Nephron (organoid): ENCODE results near the gene ABAT.

ENCODE experiments used
- H3K27ac Mint-ChIP-seq, 3 experiments: 2 replicates each; pipeline ENCODE4 v1.8.0; 2020; ENCODE audit warnings: mixed read lengths in 3 of 3, mild to moderate bottlenecking in 2 of 3, moderate library complexity in 1 of 3
- H3K27me3 Mint-ChIP-seq: 2 replicates; pipeline ENCODE4 v1.8.0; 2021; ENCODE audit warnings: low read depth, mild to moderate bottlenecking, moderate library complexity, mixed read lengths
- H3K36me3 Mint-ChIP-seq: 2 replicates; pipeline ENCODE4 v1.8.0; 2020; ENCODE audit warnings: low read depth, mixed read lengths
- H3K4me1 Mint-ChIP-seq: 2 replicates; pipeline ENCODE4 v1.8.0; 2020; ENCODE audit warnings: mixed read lengths
- H3K4me3 Mint-ChIP-seq, 3 experiments: 2 replicates each; pipeline ENCODE4 v1.8.0; 2020; ENCODE audit warnings: mild to moderate bottlenecking in 3 of 3, mixed read lengths in 3 of 3, moderate library complexity in 2 of 3
- H3K9me3 Mint-ChIP-seq: 2 replicates; pipeline ENCODE4 v1.8.0; 2020; ENCODE audit warnings: mixed read lengths
- CTCF ChIP-seq, 3 experiments: fragments of 200-600 bp; sonication (generic); IDR thresholded peaks; one replicate each; pipeline ENCODE4 v1.5.0; 2021; ENCODE audit warnings: antibody characterized with exemption in 3 of 3; ENCODE audit not compliant: unreplicated experiment in 3 of 3

The ABAT gene

GRCh38 chr16:8639694-8640093, 34.7 kb upstream of the ABAT start:
- Mint-ChIP-seq H3K4me3 (no peak overlapping the region), H3K4me1 (no peaks in the 10 kb centered on the region), H3K27ac (no peak overlapping the region), H3K36me3 (peaks cover 81% of the 10 kb centered on the region), H3K27me3 (no peaks in the 10 kb centered on the region), H3K9me3 (no peaks in the 10 kb centered on the region)
- TF ChIP-seq CTCF (IDR thresholded peaks at IDR 0.05; ENCODE audit: unreplicated experiment in 3 of 3): no peak

- Mint-ChIP-seq H3K27ac (no peak overlapping the region), H3K4me3 (no peak overlapping the region), H3K27me3 (no peaks in the 10 kb centered on the region), H3K4me1 (no peaks in the 10 kb centered on the region), H3K36me3 (peaks cover 80% of the 10 kb centered on the region), H3K9me3 (no peaks in the 10 kb centered on the region)
- no peak for TF ChIP-seq CTCF (IDR thresholded peaks at IDR 0.05; ENCODE audit: unreplicated experiment in 3 of 3)
Measured at GRCh38 chr16:8641671-8642070, 32.7 kb upstream of the ABAT start.

GRCh38 chr16:8642146-8642545, 32.3 kb upstream of the ABAT start:
- Mint-ChIP-seq H3K4me3 (no peak overlapping the region), H3K27me3 (no peaks in the 10 kb centered on the region), H3K4me1 (no peaks in the 10 kb centered on the region), H3K36me3 (peaks cover 81% of the 10 kb centered on the region), H3K27ac (no peak overlapping the region), H3K9me3 (no peaks in the 10 kb centered on the region)
- no peak for TF ChIP-seq CTCF (IDR thresholded peaks at IDR 0.05; ENCODE audit: unreplicated experiment in 3 of 3)

- Mint-ChIP-seq H3K4me3 (no peak overlapping the region), H3K27ac (peak overlapping the region; percentile 71 to 90 (median 76)), H3K4me1 (no peaks in the 10 kb centered on the region), H3K36me3 (peaks cover 82% of the 10 kb centered on the region), H3K27me3 (no peaks in the 10 kb centered on the region), H3K9me3 (no peaks in the 10 kb centered on the region)
- TF ChIP-seq CTCF (IDR thresholded peaks at IDR 0.05; ENCODE audit: unreplicated experiment in 3 of 3): no peak
Measured at GRCh38 chr16:8644211-8645140, 29.9 kb upstream of the ABAT start.

- Mint-ChIP-seq H3K36me3 (peaks cover 76% of the 10 kb centered on the region), H3K4me1 (no peaks in the 10 kb centered on the region), H3K9me3 (no peaks in the 10 kb centered on the region), H3K4me3 (no peak overlapping the region), H3K27me3 (no peaks in the 10 kb centered on the region), H3K27ac (peak overlapping the region; percentile 71 to 90 (median 76))
- TF ChIP-seq CTCF (IDR thresholded peaks at IDR 0.05; ENCODE audit: unreplicated experiment in 3 of 3): no peak
Measured at GRCh38 chr16:8645141-8645521, 29.3 kb upstream of the ABAT start.

- no peaks in the 10 kb centered on the region for H3K27me3 Mint-ChIP-seq
- no peak for TF ChIP-seq CTCF (IDR thresholded peaks at IDR 0.05; ENCODE audit: unreplicated experiment in 3 of 3)
- H3K36me3 Mint-ChIP-seq: peaks cover 74% of the 10 kb centered on the region
- H3K9me3 Mint-ChIP-seq: no peaks in the 10 kb centered on the region
- no peak overlapping the region for H3K27ac Mint-ChIP-seq
- H3K4me3 Mint-ChIP-seq: no peak overlapping the region
- no peaks in the 10 kb centered on the region for H3K4me1 Mint-ChIP-seq
Measured at GRCh38 chr16:8645831-8646230, 28.6 kb upstream of the ABAT start.
